ENCODE data around the gene NUTM2B.
"Not testable (repeated sequence)": the region's sequence is repeated elsewhere in the genome, so short reads cannot be mapped to it uniquely, and the experiment has no call there.

DNA sequence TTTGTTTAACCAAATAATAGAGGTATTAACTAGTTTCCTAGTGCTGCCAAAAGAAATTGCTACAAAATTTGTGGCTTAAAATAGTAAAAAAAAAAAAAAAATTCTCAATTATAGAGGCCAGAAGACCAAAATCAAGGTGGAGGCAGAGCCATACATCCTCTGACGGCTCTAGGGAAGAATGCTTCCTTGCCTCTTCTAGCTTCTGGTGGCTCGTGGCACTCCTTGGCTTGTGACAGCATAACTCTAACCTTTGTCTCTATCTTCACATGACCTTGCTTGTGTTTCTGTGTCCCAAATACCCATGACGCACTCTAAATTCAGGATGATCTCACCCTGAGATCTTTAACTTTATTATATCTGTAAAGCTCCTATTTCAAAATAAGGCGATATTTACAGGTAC lies 38.3 kb upstream of the NUTM2B start:
- TF ChIP-seq, protein P1, sequence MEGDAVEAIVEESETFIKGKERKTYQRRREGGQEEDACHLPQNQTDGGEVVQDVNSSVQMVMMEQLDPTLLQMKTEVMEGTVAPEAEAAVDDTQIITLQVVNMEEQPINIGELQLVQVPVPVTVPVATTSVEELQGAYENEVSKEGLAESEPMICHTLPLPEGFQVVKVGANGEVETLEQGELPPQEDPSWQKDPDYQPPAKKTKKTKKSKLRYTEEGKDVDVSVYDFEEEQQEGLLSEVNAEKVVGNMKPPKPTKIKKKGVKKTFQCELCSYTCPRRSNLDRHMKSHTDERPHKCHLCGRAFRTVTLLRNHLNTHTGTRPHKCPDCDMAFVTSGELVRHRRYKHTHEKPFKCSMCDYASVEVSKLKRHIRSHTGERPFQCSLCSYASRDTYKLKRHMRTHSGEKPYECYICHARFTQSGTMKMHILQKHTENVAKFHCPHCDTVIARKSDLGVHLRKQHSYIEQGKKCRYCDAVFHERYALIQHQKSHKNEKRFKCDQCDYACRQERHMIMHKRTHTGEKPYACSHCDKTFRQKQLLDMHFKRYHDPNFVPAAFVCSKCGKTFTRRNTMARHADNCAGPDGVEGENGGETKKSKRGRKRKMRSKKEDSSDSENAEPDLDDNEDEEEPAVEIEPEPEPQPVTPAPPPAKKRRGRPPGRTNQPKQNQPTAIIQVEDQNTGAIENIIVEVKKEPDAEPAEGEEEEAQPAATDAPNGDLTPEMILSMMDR (conservative IDR thresholded peaks at IDR 0.05): not testable (repeated sequence)
- not testable (repeated sequence) for TF ChIP-seq EZH2 (IDR thresholded peaks at IDR 0.05; ENCODE audit: low read depth)
